Left ventricle myocardium inferior (tissue), 1 donor: ENCODE measurements around the gene KLHL36. TPM values are rescaled to one million over a fixed set of nuclear protein-coding genes. Genes with fewer than 3 reads are reported as not detected.

Experiments used
- DNase-seq: peaks from one replicate; pipeline ENCODE4 v3.0.0-alpha.2; 2020
- H3K27ac ChIP-seq: fragments of 200-600 bp; replicated peaks from 2 replicates; pipeline ENCODE4 v1.8.0; 2021
- H3K27me3 ChIP-seq: fragments of 200-600 bp; 2 replicates; pipeline ENCODE4 v1.8.0; 2021; ENCODE audit warnings: low read depth
- H3K36me3 ChIP-seq: fragments of 200-600 bp; 2 replicates; pipeline ENCODE4 v1.8.0; 2021
- H3K4me1 ChIP-seq: fragments of 200-600 bp; 2 replicates; pipeline ENCODE4 v1.8.0; 2021
- H3K4me3 ChIP-seq: fragments of 200-600 bp; 2 replicates; pipeline ENCODE4 v1.8.0; 2021; ENCODE audit warnings: mild to moderate bottlenecking, moderate library complexity
- H3K9me3 ChIP-seq: fragments of 200-600 bp; replicated peaks from 2 replicates; pipeline ENCODE4 v1.8.0; 2021
- intact Hi-C: fragments of 100-400 bp; cut with micrococcal nuclease; formaldehyde crosslinking; loops from one replicate; pipeline ENCODE4 v1.11.0; 2022
- total RNA-seq: library from RNA; stranded (reverse); fragmentation: NEBNext Ultra II Directional; extraction: Animal tissue kit (Norgen Biotek cat#: 25700); gene quantifications from one replicate; pipeline ENCODE4 v1.2.1, GENCODE V29; 2021
- TF ChIP-seq, protein P1 (sequence below): fragments of 200-600 bp; IDR thresholded peaks from 2 replicates; pipeline ENCODE4 v1.8.0; 2021; ENCODE audit warnings: antibody characterized with exemption, mild to moderate bottlenecking, borderline replicate concordance
- donor health status: DM: no; HTN: yes; CAD: no; lungs with severe emphysema.

KLHL36 gene
- total RNA-seq, 1 donor from 2014 or later, result 84.4 TPM

DNA sequence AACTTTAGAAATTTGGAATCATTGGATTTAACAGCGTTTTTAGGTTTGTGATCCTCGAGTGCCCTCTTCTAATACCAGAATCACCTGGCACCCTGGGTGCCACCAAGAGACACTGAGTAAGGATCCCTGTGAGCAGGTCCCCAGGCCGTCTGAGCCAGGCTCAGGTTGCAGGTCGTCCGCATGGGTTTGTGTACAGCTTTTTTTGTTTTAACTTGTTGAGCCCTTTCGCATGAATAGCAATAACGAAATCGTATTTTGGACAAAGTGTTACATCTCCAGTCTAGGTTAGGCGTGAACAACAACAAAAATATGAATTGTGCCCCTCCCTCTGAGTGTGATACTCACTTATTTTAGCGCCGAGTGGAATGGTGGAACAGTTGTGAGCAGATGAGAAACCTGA lies 62.4 kb downstream of the KLHL36 start:
- no peaks in the 10 kb centered on the region for H3K27me3 ChIP-seq
- DNase-seq, result no peak
- intact Hi-C loops, result no loop called here
- H3K4me3 ChIP-seq, result no peak overlapping the region
- no peak overlapping the region for H3K27ac ChIP-seq
- peaks cover 69% of the 10 kb centered on the region for H3K4me1 ChIP-seq
- H3K36me3 ChIP-seq, result no peaks in the 10 kb centered on the region
- TF ChIP-seq, protein P1, sequence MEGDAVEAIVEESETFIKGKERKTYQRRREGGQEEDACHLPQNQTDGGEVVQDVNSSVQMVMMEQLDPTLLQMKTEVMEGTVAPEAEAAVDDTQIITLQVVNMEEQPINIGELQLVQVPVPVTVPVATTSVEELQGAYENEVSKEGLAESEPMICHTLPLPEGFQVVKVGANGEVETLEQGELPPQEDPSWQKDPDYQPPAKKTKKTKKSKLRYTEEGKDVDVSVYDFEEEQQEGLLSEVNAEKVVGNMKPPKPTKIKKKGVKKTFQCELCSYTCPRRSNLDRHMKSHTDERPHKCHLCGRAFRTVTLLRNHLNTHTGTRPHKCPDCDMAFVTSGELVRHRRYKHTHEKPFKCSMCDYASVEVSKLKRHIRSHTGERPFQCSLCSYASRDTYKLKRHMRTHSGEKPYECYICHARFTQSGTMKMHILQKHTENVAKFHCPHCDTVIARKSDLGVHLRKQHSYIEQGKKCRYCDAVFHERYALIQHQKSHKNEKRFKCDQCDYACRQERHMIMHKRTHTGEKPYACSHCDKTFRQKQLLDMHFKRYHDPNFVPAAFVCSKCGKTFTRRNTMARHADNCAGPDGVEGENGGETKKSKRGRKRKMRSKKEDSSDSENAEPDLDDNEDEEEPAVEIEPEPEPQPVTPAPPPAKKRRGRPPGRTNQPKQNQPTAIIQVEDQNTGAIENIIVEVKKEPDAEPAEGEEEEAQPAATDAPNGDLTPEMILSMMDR, result no peak
- no peaks in the 10 kb centered on the region for H3K9me3 ChIP-seq

Other genes starting within 250 kb of the KLHL36 start
- 5.3 TPM for gene MEAK7, start 143.9 kb upstream of the KLHL36 start, total RNA-seq
- 13.3 TPM for gene COTL1, start 30.4 kb upstream of the KLHL36 start, total RNA-seq
- gene USP10, start 51.5 kb downstream of the KLHL36 start, total RNA-seq, result 66.7 TPM
- 12.8 TPM for gene CRISPLD2, start 171.5 kb downstream of the KLHL36 start, total RNA-seq